Esophagus squamous epithelium (tissue), 5 donors: ENCODE results near the gene ARMH1. TPM values are rescaled to one million over a fixed set of nuclear protein-coding genes. Genes with fewer than 3 reads are reported as not detected.
"Not testable (repeated sequence)": the region's sequence is repeated elsewhere in the genome, so short reads cannot be mapped to it uniquely, and the experiment has no call there.

Source experiments
- DNase-seq: peaks from one replicate; lab custom pipeline; 2025; lab: John Stamatoyannopoulos, UW
- H3K27ac ChIP-seq, 4 donors: fragments of 200-600 bp; sonication (generic); one replicate each; pipeline ENCODE4 v1.5.1; 2016 to 2019; ENCODE audit warnings: mild to moderate bottlenecking in 1 of 4
- H3K27me3 ChIP-seq, 4 donors: fragments of 200-600 bp; sonication (generic); 1 replicate in 3 of 4; 2 replicates in 1 of 4; pipeline versions ENCODE4 v1.5.1 to v1.6.0; 2017 to 2021; ENCODE audit warnings: antibody characterized with exemption in 1 of 4
- H3K36me3 ChIP-seq, 3 donors: fragments of 200-600 bp; sonication (generic); one replicate each; pipeline ENCODE4 v1.5.1; 2016 to 2019
- H3K4me1 ChIP-seq, 3 donors: fragments of 200-600 bp; sonication (generic); one replicate each; pipeline ENCODE4 v1.5.1; 2017 to 2019
- H3K4me3 ChIP-seq, 4 donors: fragments of 200-600 bp; sonication (generic); 1 replicate in 3 of 4; 2 replicates in 1 of 4; pipeline ENCODE4 v1.5.1; 2016 to 2019; ENCODE audit warnings: mild to moderate bottlenecking in 2 of 4, moderate library complexity in 1 of 4
- H3K9me3 ChIP-seq, 3 donors: fragments of 200-600 bp; sonication (generic); one replicate each; pipeline ENCODE4 v1.5.1; 2016 to 2019
- CTCF ChIP-seq, 6 experiments: fragments of 450-650 bp in 4 of 6; fragments of 200-600 bp in 2 of 6; sonication (generic) in 2 of 6; IDR thresholded peaks; one replicate each; pipeline ENCODE4 v1.5.1; 2016 to 2019; ENCODE audit warnings: antibody characterized with exemption in 6 of 6, mild to moderate bottlenecking in 4 of 6, moderate library complexity in 4 of 6
- POLR2A ChIP-seq, 4 donors: fragments of 450-650 bp; IDR thresholded peaks; one replicate each; pipeline ENCODE4 v1.6.1; 2017; ENCODE audit warnings: antibody characterized with exemption in 4 of 4, mild to moderate bottlenecking in 4 of 4, moderate library complexity in 3 of 4
- WGBS, 2 donors: methylation state at CpG; one replicate each; pipeline ENCODE4 v1.1.5; 2018; 5-methylcytosine and 5-hydroxymethylcytosine counted together
- intact Hi-C: fragments of 100-400 bp; cut with DNase I; formaldehyde crosslinking; loops from one replicate; pipeline ENCODE4 v1.15.0; 2022
- total RNA-seq, 4 donors: library from RNA; depleted of rRNA; stranded (reverse); fragments of >200 nt; gene quantifications; one replicate each; pipeline ENCODE4 v1.1.0, GENCODE V29; 2016
- donor health status: DM: yes; HTN: yes; CAD: no.

Gene ARMH1
- total RNA-seq, 4 donors from 2014 or later: 1.3 TPM; not detected in 3

- H3K36me3 ChIP-seq: no peaks in the 10 kb centered on the region
- H3K4me3 ChIP-seq: no peak overlapping the region
- TF ChIP-seq POLR2A (IDR thresholded peaks at IDR 0.05): no peak
- TF ChIP-seq CTCF (IDR thresholded peaks at IDR 0.05): no peak
- no peak overlapping the region for H3K27ac ChIP-seq
- no peak for DNase-seq
- peaks cover 0 to 5% (median 0%) of the 10 kb centered on the region in 3 donors for H3K4me1 ChIP-seq
- H3K27me3 ChIP-seq: no peaks in the 10 kb centered on the region
- intact Hi-C loops: no loop called here
- 53 to 80% methylated on average over 12 of the region's 12 CpGs for WGBS, 2 donors
- H3K9me3 ChIP-seq: no peaks in the 10 kb centered on the region
Observed at GRCh38 chr1:44664730-44665370, 9.7 kb upstream of the ARMH1 start.

GRCh38 chr1:44666719-44667118, 7.8 kb upstream of the ARMH1 start:
- H3K27ac ChIP-seq, H3K27me3 ChIP-seq, H3K36me3 ChIP-seq, H3K4me1 ChIP-seq, H3K4me3 ChIP-seq, DNase-seq, H3K9me3 ChIP-seq, intact Hi-C loops: not testable (repeated sequence)
- WGBS, 2 donors: 79 to 88% methylated on average over 1 of the region's 1 CpG

- Histone ChIP-seq H3K4me1 (peaks cover 14 to 39% (median 25%) of the 10 kb centered on the region in 3 donors), H3K27me3 (no peaks in the 10 kb centered on the region), H3K4me3 (no peak overlapping the region), H3K9me3 (no peaks in the 10 kb centered on the region), H3K36me3 (no peaks in the 10 kb centered on the region), H3K27ac (peak overlapping the region in 1 of 4 donors; percentile 97)
- no peak for TF ChIP-seq CTCF (IDR thresholded peaks at IDR 0.05)
- no peak for DNase-seq
- intact Hi-C loops: no loop called here
- 90 to 94% methylated on average over 9 to 10 of the region's 10 CpGs for WGBS, 2 donors
Observed at GRCh38 chr1:44670751-44671640, 3.5 kb upstream of the ARMH1 start.

- WGBS, 2 donors: 49 to 56% methylated on average over 5 to 11 of the region's 13 CpGs
- DNase-seq: no peak
- Histone ChIP-seq H3K36me3 (no peaks in the 10 kb centered on the region), H3K4me3 (peak overlapping the region in 1 of 4 donors; percentile 92), H3K9me3 (no peaks in the 10 kb centered on the region), H3K27ac (peak overlapping the region in 3 of 4 donors; percentile 50 to 98 (median 97)), H3K27me3 (no peaks in the 10 kb centered on the region), H3K4me1 (peaks cover 14 to 51% (median 25%) of the 10 kb centered on the region in 3 donors)
- intact Hi-C loops: no loop called here
- TF ChIP-seq POLR2A (IDR thresholded peaks at IDR 0.05) (no peak), CTCF (IDR thresholded peaks at IDR 0.05) (no peak)
Observed at GRCh38 chr1:44672254-44672955, 2.1 kb upstream of the ARMH1 start.

GRCh38 chr1:44672961-44673674, 1.4 kb upstream of the ARMH1 start:
- no peak for DNase-seq
- WGBS, 2 donors: 69 to 84% methylated on average over 12 to 14 of the region's 14 CpGs
- TF ChIP-seq CTCF (IDR thresholded peaks at IDR 0.05) (no peak), POLR2A (IDR thresholded peaks at IDR 0.05) (no peak)
- no peaks in the 10 kb centered on the region for H3K36me3 ChIP-seq
- H3K4me3 ChIP-seq: peak overlapping the region; percentile 63 to 92 (median 78)
- H3K4me1 ChIP-seq: peaks cover 14 to 57% (median 25%) of the 10 kb centered on the region in 3 donors
- intact Hi-C loops: no loop called here
- H3K27ac ChIP-seq: peak overlapping the region; percentile 95 to 98 (median 98)
- H3K27me3 ChIP-seq: no peaks in the 10 kb centered on the region
- H3K9me3 ChIP-seq: no peaks in the 10 kb centered on the region
